CD4-positive, alpha-beta T cell treated with Interferon alpha-2 for 1 hour (primary cell): Measurements from ENCODE around the gene RPL32.
"Not testable (repeated sequence)": the region's sequence is repeated elsewhere in the genome, so short reads cannot be mapped to it uniquely, and the experiment has no call there.

Source experiments
- DNase-seq, 2 donors: peaks; one replicate each; pipeline ENCODE4 v3.0.0-alpha.2; 2020 to 2022

RPL32 gene

DNA sequence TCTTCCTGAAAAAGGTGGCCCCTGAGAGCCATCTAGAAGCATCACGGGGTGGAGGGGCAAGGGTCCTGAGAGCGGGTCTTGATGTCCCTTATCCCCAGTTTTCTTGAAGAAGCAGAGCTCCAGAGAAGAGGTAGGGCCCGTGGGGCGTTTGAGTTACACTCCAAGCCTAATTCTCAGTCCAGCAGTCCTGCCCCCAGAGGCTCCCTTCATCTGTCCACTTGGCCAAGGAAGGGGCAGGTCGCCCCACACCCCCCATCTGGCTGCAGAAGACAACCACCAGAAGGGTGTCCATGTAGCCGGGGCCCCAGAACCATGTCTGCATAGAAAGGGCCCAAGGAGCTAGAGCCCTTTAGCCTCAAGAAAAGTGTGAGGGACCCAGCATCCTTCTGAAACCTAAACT lies 25.5 kb upstream of the RPL32 start:
- no peak for DNase-seq

DNA sequence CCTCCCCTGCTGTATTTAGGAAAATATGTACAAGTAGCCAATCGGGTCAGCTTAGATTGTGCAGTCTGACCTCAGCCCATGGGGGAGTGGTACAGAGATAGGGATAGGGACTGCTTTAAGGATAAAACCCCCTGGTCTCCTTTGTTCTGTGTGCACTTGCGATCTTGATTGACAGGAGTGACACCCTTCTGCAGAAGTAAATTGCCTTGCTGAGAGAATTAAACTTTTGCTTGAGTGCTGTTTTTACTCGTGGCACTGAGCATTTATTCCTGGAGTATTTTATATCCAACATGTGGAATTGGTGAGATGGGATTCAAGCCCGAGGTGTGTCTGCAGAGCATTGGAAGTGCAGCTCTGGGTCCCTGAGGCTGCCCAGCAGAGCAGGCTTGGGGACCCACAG lies 23.9 kb upstream of the RPL32 start:
- no peak for DNase-seq

DNA sequence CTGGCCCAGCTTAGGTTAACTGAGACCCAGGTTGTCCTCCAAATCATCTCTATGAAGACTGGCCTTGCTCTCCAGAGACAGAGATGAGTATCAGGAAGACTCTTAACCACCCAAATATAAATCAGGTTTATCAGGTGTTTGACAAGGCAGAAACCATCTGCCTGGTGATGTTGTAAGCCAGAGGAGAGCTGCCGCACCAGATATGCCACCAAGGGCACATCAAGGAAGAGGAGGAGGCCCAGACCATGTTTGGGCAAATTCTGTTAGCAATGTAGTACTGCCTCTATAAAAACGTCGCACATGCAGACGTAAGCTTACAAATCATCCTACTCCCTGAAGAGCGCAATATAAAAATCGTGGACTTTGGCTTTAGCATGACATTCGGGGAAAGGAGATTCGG lies 21.0 kb upstream of the RPL32 start:
- no peak for DNase-seq

DNA sequence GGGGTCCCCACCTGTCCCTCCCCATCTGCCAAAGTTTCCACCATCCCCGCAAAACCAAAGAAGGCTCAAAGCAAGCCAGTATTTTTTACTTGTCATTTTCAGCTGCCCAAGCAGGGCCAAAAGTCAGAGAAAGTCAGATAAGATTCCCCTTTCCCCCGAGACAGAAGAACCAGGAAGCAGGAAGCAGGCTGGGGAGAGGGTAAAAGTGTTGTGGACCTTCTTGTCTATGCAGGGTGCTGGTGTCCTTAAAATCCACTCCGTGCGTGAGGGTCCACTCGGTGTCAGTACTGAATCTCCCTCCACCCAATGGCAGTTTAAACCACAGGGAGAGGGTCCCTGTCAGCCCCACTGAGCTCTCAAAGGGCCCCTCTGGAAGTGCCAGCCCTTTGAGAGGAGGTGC lies 20.2 kb upstream of the RPL32 start:
- DNase-seq, result no peak

DNA sequence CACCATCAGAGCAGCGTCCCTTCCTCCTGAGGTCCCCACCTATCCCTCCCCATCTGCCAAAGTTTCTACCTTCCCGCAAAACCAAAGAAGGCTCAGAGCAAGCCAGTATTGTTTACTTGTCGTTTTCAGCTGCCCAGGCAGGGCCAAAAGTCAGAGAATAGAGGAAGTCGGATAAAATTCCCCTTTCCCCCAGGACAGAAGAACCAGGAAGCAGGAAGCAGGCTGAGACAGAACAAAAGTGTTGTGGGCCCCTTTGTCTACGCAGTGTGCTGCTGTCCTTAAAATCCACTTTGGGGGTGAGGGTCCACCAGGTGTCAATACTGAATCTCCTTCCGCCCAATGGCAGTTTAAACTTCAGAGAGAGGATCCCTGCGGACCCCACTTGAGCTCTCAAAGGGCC lies 18.5 kb upstream of the RPL32 start:
- DNase-seq, result no peak

DNA sequence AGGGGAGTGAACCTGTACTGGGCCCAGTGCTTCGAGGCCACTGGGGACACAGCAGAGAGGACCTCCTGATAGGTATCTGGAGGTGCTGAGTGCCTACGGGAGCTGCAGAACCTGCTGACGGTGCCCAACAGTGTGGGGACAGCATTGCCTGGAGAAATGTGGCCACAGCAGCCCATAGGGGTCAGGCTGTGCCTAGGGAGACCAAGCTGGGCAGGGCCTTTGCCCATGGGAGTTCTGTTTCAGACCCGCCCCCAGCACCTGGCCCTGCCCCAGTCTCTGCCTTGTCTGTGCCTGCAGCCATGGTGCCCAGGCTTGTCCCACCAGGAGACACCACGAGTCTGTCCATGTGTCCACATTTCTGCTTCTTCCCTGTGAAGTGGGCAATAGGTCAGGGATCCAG lies 15.3 kb upstream of the RPL32 start:
- no peak for DNase-seq

DNA sequence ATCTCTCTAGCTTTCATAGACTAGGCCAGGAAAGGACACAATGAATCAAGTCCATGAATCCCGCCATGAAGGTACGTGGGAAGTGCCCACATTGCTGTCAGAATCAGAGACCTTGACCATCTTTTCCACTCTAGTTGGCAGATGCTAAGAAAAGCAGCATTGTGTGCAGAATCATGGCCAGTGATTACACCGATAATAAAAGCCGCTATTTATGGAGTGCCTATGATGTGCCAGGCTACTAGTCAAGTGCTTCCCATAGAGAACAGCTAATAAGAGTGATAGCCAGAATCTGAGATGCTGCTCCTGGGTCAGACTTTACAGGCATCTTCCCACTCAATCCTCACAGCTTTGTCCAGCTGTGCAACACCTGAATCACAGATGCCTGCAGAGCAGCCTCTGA lies 13.2 kb upstream of the RPL32 start:
- no peak for DNase-seq

DNA sequence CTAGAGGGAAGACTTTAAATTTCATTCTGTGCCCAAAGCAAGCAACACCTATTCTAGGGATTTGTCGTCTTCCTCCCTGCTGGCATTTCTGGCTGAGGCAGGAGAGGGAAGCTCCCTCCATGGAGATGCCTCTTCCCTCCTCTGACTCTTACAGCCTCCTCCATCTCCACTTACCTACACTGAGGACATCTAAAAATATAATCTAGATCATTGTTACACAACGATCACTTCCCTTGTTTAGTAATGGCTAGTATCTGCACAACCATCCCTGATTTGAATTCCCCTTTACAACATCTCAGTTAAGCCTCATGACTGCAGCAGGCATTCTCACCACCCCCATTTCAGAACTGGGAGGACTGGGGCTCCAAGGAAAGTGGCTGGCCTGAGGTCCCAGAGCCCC lies 12.5 kb upstream of the RPL32 start:
- DNase-seq, result not testable (repeated sequence)

DNA sequence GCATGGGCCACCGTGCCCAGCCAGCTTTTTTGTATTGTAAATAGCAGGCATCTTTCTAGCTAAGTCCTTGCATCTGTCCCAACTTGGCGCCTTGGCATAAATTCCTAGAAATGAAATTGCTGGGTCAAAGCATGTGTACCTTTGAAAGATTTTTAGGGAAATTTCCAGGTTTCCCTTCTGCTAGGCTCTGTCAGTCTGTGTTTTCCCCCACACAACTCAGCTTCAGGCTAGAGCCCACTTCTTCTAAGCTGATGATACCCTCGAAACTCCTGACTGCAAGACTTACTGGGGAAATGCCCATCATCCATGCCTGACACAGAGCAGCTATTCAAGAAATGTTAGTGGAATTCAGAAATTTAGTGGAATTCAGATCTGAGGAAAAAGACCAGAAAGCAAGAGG lies 10.8 kb upstream of the RPL32 start:
- no peak for DNase-seq

DNA sequence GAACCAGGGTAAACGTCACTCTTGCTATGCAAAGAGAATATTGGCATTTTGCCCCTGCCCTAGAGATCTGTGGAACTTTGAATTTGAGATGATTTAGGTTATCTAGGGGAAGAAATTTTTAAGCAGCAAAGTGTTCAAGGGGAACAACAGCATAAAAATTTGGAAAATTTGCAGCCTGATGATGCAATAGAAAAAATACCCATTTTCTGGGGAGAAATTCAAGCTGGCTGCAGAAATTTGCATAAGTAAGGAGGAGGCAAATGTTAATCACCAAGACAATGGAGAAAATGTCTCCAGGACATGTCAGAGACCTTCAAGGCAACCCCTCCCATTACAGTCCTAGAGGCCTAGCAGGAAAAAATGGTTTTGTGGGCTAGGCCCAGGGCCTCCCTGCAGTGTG lies 4.4 kb upstream of the RPL32 start:
- no peak for DNase-seq

DNA sequence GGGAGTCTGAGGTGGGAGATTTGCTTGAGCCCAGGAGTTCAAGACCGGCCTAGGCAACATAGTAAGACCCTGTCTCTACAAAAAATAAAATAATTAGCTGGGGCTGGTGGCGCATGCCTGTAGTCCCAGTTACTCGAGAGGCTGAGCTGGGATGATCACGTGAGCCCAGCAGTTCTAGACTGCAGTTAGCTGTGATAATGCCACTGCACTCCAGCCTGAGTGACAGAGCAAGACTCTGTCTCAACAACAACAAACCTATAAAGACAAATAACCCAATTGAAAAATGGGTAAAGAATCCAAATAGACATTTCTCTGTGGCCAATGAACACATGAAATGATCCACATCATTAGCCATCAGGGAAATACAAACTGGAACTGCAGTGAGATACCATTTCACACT lies 1.1 kb upstream of the RPL32 start:
- DNase-seq, result no peak

DNA sequence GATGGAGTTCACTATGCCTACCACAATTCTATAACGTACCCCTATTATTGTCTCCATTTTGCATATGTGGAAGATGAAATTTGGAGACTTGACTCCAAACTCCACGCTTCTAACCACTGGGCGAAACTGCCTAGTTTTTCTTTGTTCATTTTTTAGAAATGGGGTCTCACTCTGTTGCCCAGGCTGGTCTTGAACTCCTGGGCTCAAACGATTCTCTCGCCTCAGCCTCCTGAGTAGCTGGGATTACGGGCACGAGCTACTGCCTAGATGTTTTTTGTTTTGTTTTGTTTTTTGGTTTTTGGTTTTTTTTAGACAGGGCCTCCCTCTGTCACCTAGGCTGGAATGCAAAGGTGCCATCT lies 584 bp upstream of the RPL32 start:
- DNase-seq, result no peak

DNA sequence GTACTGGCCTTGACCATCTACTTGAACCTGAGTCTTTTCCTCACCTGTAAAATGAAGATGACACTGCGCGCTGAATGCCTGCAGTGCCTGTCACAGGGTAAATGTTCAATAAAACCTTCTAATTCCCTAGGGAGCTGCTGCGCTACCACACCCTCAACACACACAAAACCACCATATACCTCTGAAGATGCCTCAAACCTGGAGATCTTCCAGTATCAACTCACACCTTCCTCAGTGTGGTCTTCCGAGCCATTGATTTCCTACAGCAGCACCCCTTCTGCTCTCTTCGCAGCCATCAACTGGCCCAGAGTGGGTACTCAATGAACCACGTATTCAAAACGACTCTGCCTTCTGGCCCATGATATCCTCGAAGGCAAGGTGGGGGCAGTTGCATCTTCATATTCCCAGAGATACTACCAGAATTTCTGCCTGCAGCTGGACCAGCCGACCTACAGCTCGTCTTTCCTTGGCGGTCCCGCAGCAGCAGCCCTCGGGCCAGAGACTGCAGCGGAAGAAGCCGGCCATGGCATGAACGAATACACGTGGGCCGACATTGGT lies 695 bp downstream of the RPL32 start:
- DNase-seq, result peak in 1 of 2 donors; percentile 57

DNA sequence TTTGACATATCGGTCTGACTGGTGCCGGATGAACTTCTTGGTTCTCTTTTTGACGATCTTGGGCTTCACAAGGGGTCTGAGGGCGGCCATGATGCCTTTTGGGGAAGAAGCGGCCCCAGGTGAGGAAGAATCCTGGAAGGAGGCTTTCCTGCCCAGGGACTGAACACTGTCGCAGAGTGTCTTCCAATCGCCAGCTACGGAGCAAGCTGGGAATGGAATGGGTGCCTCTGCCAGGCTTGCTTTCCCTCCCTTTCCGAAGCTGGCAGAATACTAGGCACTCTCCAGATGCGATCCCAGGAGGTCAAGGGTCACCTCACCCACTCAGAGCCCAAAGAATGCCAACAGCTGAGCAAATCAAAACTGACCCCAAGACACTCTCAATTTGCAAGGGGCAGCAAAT lies 1.2 kb downstream of the RPL32 start:
- not testable (repeated sequence) for DNase-seq

DNA sequence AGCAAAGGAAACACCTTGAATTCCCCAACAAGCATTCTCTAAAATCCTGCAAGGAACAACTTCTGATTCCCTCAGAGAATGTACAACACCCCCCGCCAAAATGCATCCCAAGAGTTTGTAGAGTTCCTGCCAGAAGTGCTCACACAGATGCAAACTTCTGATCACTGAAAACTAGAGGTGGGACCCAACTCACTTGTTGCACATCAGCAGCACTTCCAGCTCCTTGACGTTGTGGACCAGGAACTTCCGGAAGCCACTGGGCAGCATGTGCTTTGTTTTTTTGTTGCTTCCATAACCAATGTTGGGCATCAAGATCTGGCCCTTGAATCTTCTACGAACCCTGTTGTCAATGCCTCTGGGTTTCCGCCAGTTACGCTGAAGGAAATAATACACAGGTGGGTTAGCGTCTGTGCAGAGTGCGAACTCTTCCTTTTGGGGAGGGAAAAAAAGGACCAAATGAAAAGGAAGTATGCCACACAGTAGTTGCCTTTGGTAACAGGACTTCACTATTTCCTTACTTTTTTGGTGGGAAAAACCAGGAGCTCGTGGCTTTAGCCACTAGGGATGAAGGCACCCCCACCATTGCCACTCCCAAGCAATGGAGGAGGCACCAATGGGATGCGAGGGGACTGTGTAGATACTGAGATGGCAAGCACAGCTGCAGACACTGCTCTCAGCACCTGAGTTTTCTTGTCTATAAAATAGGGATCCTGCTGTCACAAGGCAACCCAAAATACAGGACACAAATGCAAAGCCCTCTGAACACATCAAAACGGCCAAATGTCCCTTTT lies 2.0 kb downstream of the RPL32 start:
- no peak for DNase-seq

DNA sequence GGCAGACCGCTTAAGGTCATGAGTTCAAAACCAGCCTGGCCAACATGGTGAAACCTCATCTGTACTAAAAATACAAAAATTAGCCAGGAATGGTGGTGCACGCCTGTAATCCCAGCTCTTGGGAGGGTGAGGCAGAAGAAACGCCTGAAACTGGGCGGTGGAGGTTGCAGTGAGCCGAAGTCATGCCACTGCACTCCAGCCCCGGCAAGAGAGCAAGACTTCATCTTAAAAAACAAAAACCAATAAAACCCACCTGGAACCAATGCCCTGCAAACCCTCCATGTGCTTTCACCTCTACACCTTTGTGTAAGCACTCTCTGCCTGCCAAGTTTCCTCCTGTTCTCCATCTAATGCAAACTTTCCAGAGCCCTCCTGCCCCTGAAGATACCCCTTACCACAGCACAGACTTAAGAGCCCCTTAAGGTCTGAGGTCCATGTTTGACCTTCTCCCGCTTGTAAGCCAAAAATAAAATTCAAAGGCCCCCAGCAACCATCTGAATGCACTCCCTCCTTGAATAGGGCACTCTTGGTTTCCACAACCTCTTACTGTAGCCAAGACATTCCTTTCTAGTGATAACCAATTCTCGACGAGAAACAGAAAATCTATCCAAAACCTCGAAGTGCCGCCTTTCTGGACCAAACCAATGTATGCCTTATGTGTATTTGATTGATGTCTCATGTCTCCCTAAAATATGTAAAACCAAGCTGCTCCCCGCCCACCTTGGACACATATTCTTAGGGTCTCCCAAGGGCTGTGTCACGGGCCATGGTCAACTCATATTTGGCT lies 3.0 kb downstream of the RPL32 start:
- DNase-seq, result no peak

DNA sequence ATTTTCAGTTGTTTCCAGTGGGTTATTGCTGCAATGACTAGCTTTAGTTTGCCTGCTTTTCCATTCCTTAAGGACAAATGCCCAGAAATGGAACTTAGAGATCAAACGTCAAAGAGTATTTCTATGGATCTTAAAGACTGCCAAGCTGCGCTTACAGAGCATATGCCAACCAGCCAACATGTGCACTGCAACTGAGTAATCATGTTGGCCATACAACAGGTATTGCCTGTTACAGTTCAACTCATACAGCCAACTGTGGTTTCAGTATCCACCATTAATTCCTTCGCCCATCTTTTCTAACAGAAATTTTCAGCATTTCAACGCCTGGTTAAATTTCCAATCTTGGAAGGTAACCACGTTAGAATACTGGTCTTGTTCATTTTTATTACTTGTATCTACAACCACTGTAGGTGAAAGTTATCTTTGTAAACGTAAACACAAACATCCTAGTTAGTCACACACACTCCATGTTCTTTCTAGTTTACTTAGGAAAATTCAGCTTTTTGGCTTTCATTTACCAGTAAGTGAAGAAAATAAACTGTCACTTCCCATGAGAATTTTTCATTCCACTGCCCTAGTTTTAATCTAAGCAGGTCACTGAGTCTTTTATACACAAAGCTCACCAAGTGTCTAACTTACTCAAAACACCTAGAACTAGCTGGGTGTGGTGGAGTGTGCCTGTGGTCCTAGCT lies 3.9 kb downstream of the RPL32 start:
- no peak for DNase-seq

DNA sequence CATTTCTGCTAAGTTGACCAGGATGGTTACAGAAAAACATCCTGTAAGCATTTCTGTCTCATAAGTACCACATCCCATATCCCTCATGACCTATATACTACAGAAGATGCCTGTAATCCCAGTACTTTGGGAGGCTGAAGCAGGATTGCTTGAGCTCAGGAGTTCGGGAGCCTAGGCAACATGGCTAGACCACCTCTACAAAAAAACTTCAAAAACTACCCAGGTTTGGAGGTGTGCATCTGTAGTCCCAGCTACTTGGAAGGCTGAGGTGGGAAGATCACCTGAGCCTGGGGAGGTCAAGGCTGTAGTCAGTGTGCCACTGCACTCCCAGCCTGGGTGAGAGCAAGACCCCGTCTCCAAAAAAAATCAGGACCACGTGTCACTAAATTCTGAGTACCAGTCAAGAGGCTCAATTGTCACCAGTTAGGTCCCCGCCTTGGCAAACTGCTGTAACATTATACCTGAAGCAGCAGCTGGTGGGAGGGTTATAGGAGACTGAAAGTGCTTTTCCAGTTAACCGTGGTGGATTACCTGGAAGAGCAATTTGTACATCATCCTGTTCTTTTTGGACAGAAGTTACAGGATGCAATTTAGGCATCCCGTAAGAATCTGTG lies 6.2 kb downstream of the RPL32 start:
- DNase-seq, result no peak

DNA sequence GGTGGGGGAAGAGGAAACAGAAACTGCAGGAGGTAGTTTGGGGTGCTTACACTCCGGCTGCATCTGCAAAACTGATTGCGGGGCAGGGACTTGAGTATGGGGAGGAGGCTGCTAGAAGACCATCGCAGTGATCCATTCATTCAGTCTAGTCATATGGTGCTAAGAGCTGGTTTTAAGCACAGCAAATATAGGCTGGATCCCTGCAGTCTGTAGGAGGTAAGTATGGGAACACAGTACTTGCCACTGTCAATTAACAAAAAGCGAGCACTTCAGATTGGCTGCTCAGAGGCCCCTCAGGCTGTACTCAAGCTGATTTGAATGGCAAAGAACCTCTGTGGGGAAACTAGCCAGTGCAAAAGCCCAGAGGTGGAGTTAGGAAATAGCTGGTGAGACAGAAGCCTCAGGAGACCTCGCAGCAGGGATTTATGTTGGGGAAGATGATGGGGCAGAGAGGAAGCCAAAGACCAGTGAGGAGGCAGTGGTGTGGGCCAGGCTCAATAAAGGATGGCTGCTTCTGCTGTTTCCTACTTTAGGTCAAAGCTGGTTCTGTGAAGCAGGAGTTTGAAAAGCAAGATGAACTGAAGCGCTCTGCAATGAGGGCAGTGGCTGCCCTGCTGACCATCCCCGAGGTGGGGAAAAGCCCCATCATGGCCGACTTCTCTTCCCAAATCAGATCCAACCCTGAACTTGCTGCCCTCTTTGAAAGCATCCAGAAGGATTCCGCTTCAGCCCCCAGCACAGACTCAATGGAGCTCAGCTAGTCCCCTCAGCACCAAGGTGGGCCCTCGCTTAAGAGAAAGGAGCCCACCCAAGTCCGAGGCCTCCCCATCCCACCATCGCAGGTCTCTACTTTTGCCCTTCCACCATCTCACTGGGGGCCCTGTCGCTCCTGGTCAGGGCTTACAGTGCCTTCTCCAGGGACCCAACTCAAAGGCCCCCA lies 7.9 kb downstream of the RPL32 start:
- no peak for DNase-seq

DNA sequence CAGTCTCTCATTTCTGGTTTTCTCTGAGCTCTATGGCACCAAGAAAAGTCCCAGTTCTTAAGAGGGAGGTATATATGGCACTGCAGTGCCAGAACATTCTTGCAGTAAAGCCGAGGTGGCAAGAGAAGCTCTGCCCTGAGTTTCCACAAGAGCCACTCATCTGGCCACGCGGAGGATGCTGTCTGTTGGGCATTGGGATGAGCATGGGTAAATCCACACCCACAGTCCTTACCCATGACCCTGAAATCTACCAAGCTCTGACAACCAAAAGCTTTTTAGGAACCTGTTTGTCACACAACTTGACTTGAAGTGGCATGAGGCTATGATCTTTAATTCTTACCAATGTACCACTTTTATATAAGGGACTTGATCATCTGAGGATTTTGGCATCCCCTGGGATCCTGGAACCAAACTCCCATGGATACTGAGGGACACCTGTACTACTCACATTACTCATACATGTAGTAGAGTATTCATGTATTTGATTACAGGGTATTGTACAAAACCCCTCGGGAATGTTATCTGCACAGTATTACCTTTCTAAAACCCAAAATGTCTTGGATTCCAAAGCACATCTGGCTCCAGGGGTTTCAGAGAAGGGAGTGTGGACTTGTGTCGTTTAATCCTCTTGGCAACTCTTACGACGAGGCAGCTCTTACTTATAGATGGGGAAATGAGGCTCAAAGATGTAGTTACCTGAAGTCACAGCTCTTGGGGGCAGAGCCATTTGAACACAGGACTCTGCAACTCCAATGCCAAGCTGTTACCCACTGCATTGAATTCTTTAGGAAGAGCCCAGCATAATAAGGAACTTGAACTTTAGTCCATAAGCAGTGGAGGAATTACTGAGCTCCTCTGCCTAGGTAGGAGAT lies 8.8 kb downstream of the RPL32 start:
- no peak for DNase-seq

DNA sequence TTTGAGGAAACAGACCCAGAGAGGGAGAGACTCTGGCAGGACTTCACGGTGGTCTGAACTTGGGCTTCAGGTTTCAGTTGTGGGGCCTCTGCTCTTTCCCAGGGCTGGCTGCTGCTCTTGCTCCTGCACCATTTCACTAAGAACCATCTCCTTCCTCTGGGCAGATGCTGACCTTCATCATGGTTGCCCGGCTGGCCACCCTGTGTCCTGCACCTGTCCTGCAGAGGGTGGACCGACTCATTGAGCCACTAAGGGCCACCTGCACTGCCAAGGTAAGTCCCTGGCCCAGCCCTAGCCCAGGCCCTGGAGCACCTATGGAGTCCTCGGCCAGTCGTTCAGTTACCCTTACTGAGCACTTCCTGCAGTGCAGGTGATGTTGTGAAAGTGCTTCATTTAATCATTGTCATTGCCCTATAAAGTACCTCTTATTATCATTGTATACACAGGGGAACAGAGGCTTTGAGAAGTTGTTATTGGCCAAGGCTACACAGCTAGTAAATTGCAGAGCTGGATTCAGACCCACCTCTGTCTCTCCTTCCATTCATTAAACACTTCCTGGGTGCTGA lies 10.0 kb downstream of the RPL32 start:
- DNase-seq, result no peak
